ENCODE measurements around the gene TTLL6.

GRCh38 chr17:48726916-48727286, 90.1 kb downstream of the TTLL6 start:
- TF ChIP-seq MAX (CRISPR knock-in tag; IDR thresholded peaks at IDR 0.05) (no peak), CTCF (IDR thresholded peaks at IDR 0.05) (no peak), ZNF396 (CRISPR knock-in tag; IDR thresholded peaks at IDR 0.05; ENCODE audit: borderline replicate concordance) (no peak), TEAD1 (CRISPR knock-in tag; IDR thresholded peaks at IDR 0.05) (no peak)

Data from WTC11 (cell line).